MCF 10A (cell line): Measurements from ENCODE around the gene PHB1. TPM values are rescaled to one million over a fixed set of nuclear protein-coding genes. Genes with fewer than 3 reads are reported as not detected.

ENCODE experiments used
- BruUV-seq: library from RNA; stranded (reverse); fragments of 400-500 nt; replicated peaks from 2 replicates; lab custom pipeline; 2021; lab: Mats Ljungman, UMichigan
- CTCF ChIA-PET: fragments of 300-600 bp; sonication (Branson Sonifier 250); formaldehyde crosslinking; extraction: SDS; loops from one replicate; lab custom pipeline; 2021; ENCODE audit warnings: antibody characterized with exemption, inconsistent platforms; lab: Yijun Ruan, JAX
- POLR2A ChIA-PET: fragments of 300-600, 350-650 bp; sonication (Branson Sonifier 250); formaldehyde crosslinking; extraction: SDS; loops from one replicate; lab custom pipeline; 2020; ENCODE audit warnings: antibody characterized with exemption, inconsistent platforms; lab: Yijun Ruan, JAX
- DNase-seq: peaks from one replicate; pipeline ENCODE4 v3.0.0-alpha.2; 2018; ENCODE audit not compliant: unreplicated experiment
- H3K27ac Mint-ChIP-seq: one replicate; pipeline ENCODE4 v1.8.0; 2022; ENCODE audit warnings: mild to moderate bottlenecking, low read depth, mixed read lengths; ENCODE audit not compliant: unreplicated experiment
- H3K27me3 Mint-ChIP-seq: one replicate; pipeline ENCODE4 v1.8.0; 2022; ENCODE audit warnings: mixed read lengths; ENCODE audit not compliant: insufficient read depth, unreplicated experiment
- H3K36me3 Mint-ChIP-seq: one replicate; pipeline ENCODE4 v1.8.0; 2022; ENCODE audit warnings: mild to moderate bottlenecking, moderate library complexity, mixed read lengths; ENCODE audit not compliant: insufficient read depth, unreplicated experiment
- H3K4me1 Mint-ChIP-seq: one replicate; pipeline ENCODE4 v1.8.0; 2022; ENCODE audit warnings: mixed read lengths; ENCODE audit not compliant: insufficient read depth, unreplicated experiment
- H3K4me3 Mint-ChIP-seq: one replicate; pipeline ENCODE4 v1.8.0; 2022; ENCODE audit warnings: mild to moderate bottlenecking, moderate library complexity, mixed read lengths; ENCODE audit not compliant: unreplicated experiment
- H3K9me3 Mint-ChIP-seq: one replicate; pipeline ENCODE4 v1.8.0; 2022; ENCODE audit warnings: mixed read lengths; ENCODE audit not compliant: unreplicated experiment
- CTCF ChIP-seq: fragments of 200-600 bp; IDR thresholded peaks from one replicate; pipeline ENCODE4 v1.8.0; 2022; ENCODE audit warnings: antibody characterized with exemption, mild to moderate bottlenecking; ENCODE audit not compliant: unreplicated experiment
- intact Hi-C: fragments of 100-400 bp; cut with micrococcal nuclease; formaldehyde crosslinking; loops from 2 replicates; pipeline ENCODE4 v1.14.1; 2022
- total RNA-seq: library from RNA; stranded (reverse); gene quantifications from 2 replicates; pipeline ENCODE4 v1.2.3, GENCODE V29; 2022

PHB1 gene
- total RNA-seq, 1 experiment from 2014 or later, result 134 TPM

- H3K4me1 Mint-ChIP-seq, result no peaks in the 10 kb centered on the region
- H3K4me3 Mint-ChIP-seq, result no peak overlapping the region
- peaks cover 58% of the 10 kb centered on the region for H3K27me3 Mint-ChIP-seq
- no peak overlapping the region for H3K27ac Mint-ChIP-seq
- no peaks in the 10 kb centered on the region for H3K36me3 Mint-ChIP-seq
- ChIA-PET POLR2A (interaction anchor here (0.5 to 1.1 kb wide), 7 partner anchors 42 to 544 kb away, joined by 3 to 4 read pairs (median 3); no protein-coding TSS in a partner anchor), CTCF (interaction anchor here (0.5 to 8.0 kb wide), 26 partner anchors 8 to 503 kb away, joined by 3 to 165 read pairs (median 4); no protein-coding TSS in a partner anchor)
- TF ChIP-seq CTCF, result no peak
- H3K9me3 Mint-ChIP-seq, result no peaks in the 10 kb centered on the region
- DNase-seq, result no peak
- intact Hi-C loops, result loop anchor here (1.0 to 2.0 kb wide), 2 partner anchors 61 to 113 kb away; no protein-coding TSS in a partner anchor
- no TSS peak for BruUV-seq
These were observed 21.0 kb upstream of the PHB1 start for GRCh38 chr17:49435671-49436029.

- peak; percentile 93 for TF ChIP-seq CTCF
- DNase-seq, result peak; percentile 70
- ChIA-PET POLR2A (interaction anchor here (0.5 to 1.1 kb wide), 7 partner anchors 43 to 544 kb away, joined by 3 to 4 read pairs (median 3); no protein-coding TSS in a partner anchor), CTCF (interaction anchor here (0.6 to 8.0 kb wide), 31 partner anchors 9 to 1330 kb away, joined by 3 to 165 read pairs (median 4); no protein-coding TSS in a partner anchor)
- no TSS peak for BruUV-seq
- intact Hi-C loops, result loop anchor here (1.0 to 2.0 kb wide), 2 partner anchors 62 to 113 kb away; no protein-coding TSS in a partner anchor
- Mint-ChIP-seq H3K4me1 (no peaks in the 10 kb centered on the region), H3K27ac (no peak overlapping the region), H3K27me3 (peaks cover 52% of the 10 kb centered on the region), H3K36me3 (no peaks in the 10 kb centered on the region), H3K4me3 (no peak overlapping the region), H3K9me3 (no peaks in the 10 kb centered on the region)
These were observed 20.4 kb upstream of the PHB1 start for GRCh38 chr17:49434821-49435670.

GRCh38 chr17:49433000-49433694 lies 18.5 kb upstream of the PHB1 start:
- Mint-ChIP-seq H3K36me3 (no peaks in the 10 kb centered on the region), H3K4me1 (no peaks in the 10 kb centered on the region), H3K9me3 (no peaks in the 10 kb centered on the region), H3K27ac (no peak overlapping the region), H3K4me3 (no peak overlapping the region), H3K27me3 (peaks cover 36% of the 10 kb centered on the region)
- POLR2A ChIA-PET, result no interaction called here
- no peak for TF ChIP-seq CTCF
- intact Hi-C loops, result no loop called here
- CTCF ChIA-PET, result interaction anchor here (0.6 to 8.0 kb wide), 3 partner anchors 7 to 179 kb away, joined by 3 to 165 read pairs (median 14); no protein-coding TSS in a partner anchor
- BruUV-seq, result no TSS peak
- DNase-seq, result no peak
